ENCODE results near the gene SMPD3. TPM values are rescaled to one million over a fixed set of nuclear protein-coding genes. Genes with fewer than 3 reads are reported as not detected.

SMPD3 gene
- total and polyA plus RNA-seq, 4 donors: 12.7 to 44.7 (median 29.3) TPM

- no peak for DNase-seq (ENCODE audit: low read depth in 4 of 6, low spot score in 6 of 6)
- peaks cover 40% of the 10 kb centered on the region for H3K4me1 ChIP-seq (ENCODE audit: control insufficient read depth, insufficient read depth, low read length)
- H3K36me3 ChIP-seq (ENCODE audit: control insufficient read depth, insufficient read depth, low read length): peaks cover 96% of the 10 kb centered on the region
- no peak overlapping the region for H3K27ac ChIP-seq (ENCODE audit: low read depth, low read length)
- no peak overlapping the region for H3K4me3 ChIP-seq (ENCODE audit: low read depth, low read length)
- WGBS (ENCODE audit: insufficient coverage): 92% methylated on average over 2 of the region's 9 CpGs
- no peaks in the 10 kb centered on the region for H3K27me3 ChIP-seq (ENCODE audit: control insufficient read depth, insufficient read depth, low read length)
- H3K9me3 ChIP-seq (ENCODE audit: control insufficient read depth, insufficient read depth, low read length): no peaks in the 10 kb centered on the region
These were observed 90.8 kb downstream of the SMPD3 start for GRCh38 chr16:68357521-68357922.

- peaks cover 33% of the 10 kb centered on the region for H3K4me1 ChIP-seq (ENCODE audit: control insufficient read depth, insufficient read depth, low read length)
- H3K9me3 ChIP-seq (ENCODE audit: control insufficient read depth, insufficient read depth, low read length): no peaks in the 10 kb centered on the region
- no peaks in the 10 kb centered on the region for H3K27me3 ChIP-seq (ENCODE audit: control insufficient read depth, insufficient read depth, low read length)
- WGBS (ENCODE audit: insufficient coverage): 95% methylated on average over 5 of the region's 5 CpGs
- H3K36me3 ChIP-seq (ENCODE audit: control insufficient read depth, insufficient read depth, low read length): peaks cover 95% of the 10 kb centered on the region
- H3K27ac ChIP-seq (ENCODE audit: low read depth, low read length): no peak overlapping the region
- DNase-seq (ENCODE audit: low read depth in 4 of 6, low spot score in 6 of 6): no peak
- H3K4me3 ChIP-seq (ENCODE audit: low read depth, low read length): no peak overlapping the region
These were observed 91.4 kb downstream of the SMPD3 start for GRCh38 chr16:68356919-68357286.

DNA sequence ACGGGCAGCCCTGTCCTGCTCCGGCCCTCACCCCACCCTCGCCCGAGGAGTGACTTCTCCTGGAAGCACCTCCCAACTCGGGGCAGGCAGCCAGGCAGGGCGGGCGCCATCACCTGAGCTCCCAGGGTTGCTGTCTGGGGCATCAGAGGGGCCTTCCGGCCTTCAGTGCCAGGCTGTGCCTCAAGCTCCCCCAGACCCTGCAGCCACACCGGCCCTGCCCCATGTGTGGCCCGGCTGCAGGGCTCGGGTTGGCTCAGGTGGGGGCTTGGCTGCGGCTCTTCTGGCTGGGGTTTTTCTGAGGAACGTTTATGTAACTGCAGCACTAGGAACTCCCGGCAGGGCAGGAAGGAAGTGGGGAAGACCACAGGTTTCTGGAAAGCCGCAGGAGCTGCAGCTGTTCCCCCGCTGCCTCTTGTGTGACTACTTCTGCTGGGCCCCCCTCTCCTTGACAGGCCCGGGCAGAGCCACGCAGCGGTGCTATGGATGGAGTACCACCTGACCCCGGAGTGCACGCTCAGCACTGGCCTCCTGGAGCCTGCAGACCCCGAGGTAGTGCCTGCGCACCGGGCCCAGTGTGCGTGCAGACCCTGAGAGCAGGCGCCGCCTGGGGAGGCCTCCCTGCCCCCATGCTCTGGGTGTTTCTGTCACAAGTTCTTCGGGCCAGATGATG is 91.9 kb downstream of the SMPD3 start:
- H3K4me3 ChIP-seq (ENCODE audit: low read depth, low read length): no peak overlapping the region
- no peaks in the 10 kb centered on the region for H3K27me3 ChIP-seq (ENCODE audit: control insufficient read depth, insufficient read depth, low read length)
- no peak for DNase-seq (ENCODE audit: low read depth in 4 of 6, low spot score in 6 of 6)
- peaks cover 95% of the 10 kb centered on the region for H3K36me3 ChIP-seq (ENCODE audit: control insufficient read depth, insufficient read depth, low read length)
- WGBS (ENCODE audit: insufficient coverage): 84% methylated on average over 28 of the region's 28 CpGs
- H3K9me3 ChIP-seq (ENCODE audit: control insufficient read depth, insufficient read depth, low read length): no peaks in the 10 kb centered on the region
- peaks cover 28% of the 10 kb centered on the region for H3K4me1 ChIP-seq (ENCODE audit: control insufficient read depth, insufficient read depth, low read length)
- no peak overlapping the region for H3K27ac ChIP-seq (ENCODE audit: low read depth, low read length)

DNA sequence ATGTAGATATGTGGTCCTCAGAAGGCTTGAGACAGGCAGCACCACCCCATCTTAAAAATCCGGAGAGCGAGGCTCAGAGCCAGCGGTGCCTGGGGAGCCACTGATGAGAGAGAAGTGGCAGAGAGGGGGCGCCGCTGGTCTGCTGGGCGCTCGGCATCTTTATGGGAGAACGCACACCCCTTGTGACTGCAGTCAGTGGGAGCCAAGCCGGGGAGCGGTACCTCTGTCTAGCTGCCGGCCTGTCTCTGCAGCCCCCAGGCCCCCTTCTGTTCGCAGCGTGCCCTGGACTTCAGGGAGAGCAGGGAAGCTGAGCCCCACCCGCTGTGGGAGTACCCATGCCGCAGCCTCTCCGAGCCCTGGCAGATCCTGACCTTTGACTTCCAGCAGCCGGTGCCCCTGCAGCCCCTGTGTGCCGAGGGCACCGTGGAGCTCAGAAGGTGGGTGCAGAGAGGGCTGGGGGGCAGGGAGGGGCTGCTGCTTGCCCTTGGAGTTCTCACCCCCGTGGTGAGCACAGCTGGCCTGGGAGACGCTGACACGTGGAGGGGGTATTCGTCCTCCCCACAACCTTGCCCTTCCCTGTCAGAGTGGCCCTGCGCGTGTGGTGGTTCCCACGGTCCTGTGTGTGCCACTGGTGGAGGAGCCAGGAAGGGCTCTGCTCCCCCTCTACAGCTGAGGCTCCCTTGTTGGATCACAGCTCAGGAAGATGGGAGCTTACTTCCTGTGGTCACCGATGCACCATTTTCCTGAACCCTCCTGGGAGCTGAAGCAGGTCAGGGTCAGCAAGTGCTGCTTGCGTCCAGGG is 92.7 kb downstream of the SMPD3 start:
- Histone ChIP-seq H3K4me3 (ENCODE audit: low read depth, low read length) (no peak overlapping the region), H3K36me3 (ENCODE audit: control insufficient read depth, insufficient read depth, low read length) (peaks cover 91% of the 10 kb centered on the region), H3K4me1 (ENCODE audit: control insufficient read depth, insufficient read depth, low read length) (peaks cover 21% of the 10 kb centered on the region), H3K9me3 (ENCODE audit: control insufficient read depth, insufficient read depth, low read length) (no peaks in the 10 kb centered on the region), H3K27ac (ENCODE audit: low read depth, low read length) (no peak overlapping the region), H3K27me3 (ENCODE audit: control insufficient read depth, insufficient read depth, low read length) (no peaks in the 10 kb centered on the region)
- DNase-seq (ENCODE audit: low read depth in 4 of 6, low spot score in 6 of 6): no peak
- WGBS (ENCODE audit: insufficient coverage): 82% methylated on average over 22 of the region's 28 CpGs

DNA sequence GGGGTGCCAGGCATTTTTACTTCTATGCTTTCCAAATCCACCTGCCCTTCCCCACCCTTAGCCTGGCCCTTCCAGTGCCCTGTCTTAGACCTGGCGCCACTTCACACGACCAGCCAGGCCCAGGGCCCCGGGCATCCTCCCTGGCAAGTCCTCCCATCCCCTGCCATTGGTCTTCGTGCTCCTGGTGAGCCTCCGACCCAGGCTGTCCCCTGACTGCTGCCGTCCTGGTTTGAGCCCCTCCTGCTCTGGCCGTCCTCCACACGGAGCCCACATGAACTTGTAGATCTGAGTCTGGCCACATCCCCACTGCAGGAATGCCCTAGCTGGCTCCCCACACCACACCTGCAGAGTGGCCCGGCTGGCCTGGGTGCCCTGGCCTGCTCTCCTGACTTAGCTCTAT is 93.5 kb downstream of the SMPD3 start:
- peaks cover 84% of the 10 kb centered on the region for H3K36me3 ChIP-seq (ENCODE audit: control insufficient read depth, insufficient read depth, low read length)
- DNase-seq (ENCODE audit: low read depth in 4 of 6, low spot score in 6 of 6): no peak
- no peak overlapping the region for H3K4me3 ChIP-seq (ENCODE audit: low read depth, low read length)
- H3K9me3 ChIP-seq (ENCODE audit: control insufficient read depth, insufficient read depth, low read length): no peaks in the 10 kb centered on the region
- H3K27me3 ChIP-seq (ENCODE audit: control insufficient read depth, insufficient read depth, low read length): no peaks in the 10 kb centered on the region
- H3K27ac ChIP-seq (ENCODE audit: low read depth, low read length): no peak overlapping the region
- H3K4me1 ChIP-seq (ENCODE audit: control insufficient read depth, insufficient read depth, low read length): peaks cover 12% of the 10 kb centered on the region
- WGBS (ENCODE audit: insufficient coverage): 98% methylated on average over 9 of the region's 9 CpGs

DNA sequence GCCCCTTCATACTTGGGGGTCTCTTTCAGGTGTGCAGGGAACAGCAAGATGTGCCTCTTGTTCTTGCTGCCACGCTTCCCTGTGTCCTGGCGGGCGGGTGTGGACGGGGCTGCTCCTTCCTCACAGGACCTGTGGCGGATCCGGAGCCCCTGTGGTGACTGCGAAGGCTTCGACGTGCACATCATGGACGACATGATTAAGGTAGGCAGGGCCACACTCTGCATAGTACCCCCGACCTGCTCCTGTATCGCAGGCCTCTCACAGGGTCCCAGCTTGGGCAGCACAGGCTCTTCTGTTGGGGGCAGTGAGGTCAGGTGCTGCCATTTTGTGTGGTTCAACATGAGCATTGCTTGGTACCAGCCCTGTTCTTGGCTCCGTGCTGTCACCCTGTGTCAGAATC is 94.9 kb downstream of the SMPD3 start:
- peaks cover 85% of the 10 kb centered on the region for H3K36me3 ChIP-seq (ENCODE audit: control insufficient read depth, insufficient read depth, low read length)
- H3K27me3 ChIP-seq (ENCODE audit: control insufficient read depth, insufficient read depth, low read length): no peaks in the 10 kb centered on the region
- WGBS (ENCODE audit: insufficient coverage): 90% methylated on average over 12 of the region's 13 CpGs
- H3K27ac ChIP-seq (ENCODE audit: low read depth, low read length): no peak overlapping the region
- H3K9me3 ChIP-seq (ENCODE audit: control insufficient read depth, insufficient read depth, low read length): no peaks in the 10 kb centered on the region
- no peak for DNase-seq (ENCODE audit: low read depth in 4 of 6, low spot score in 6 of 6)
- peaks cover 13% of the 10 kb centered on the region for H3K4me1 ChIP-seq (ENCODE audit: control insufficient read depth, insufficient read depth, low read length)
- no peak overlapping the region for H3K4me3 ChIP-seq (ENCODE audit: low read depth, low read length)

- H3K4me1 ChIP-seq (ENCODE audit: control insufficient read depth, insufficient read depth, low read length): peaks cover 20% of the 10 kb centered on the region
- no peak for DNase-seq (ENCODE audit: low read depth in 4 of 6, low spot score in 6 of 6)
- peaks cover 82% of the 10 kb centered on the region for H3K36me3 ChIP-seq (ENCODE audit: control insufficient read depth, insufficient read depth, low read length)
- 89% methylated on average over 8 of the region's 11 CpGs for WGBS (ENCODE audit: insufficient coverage)
- H3K9me3 ChIP-seq (ENCODE audit: control insufficient read depth, insufficient read depth, low read length): no peaks in the 10 kb centered on the region
- no peaks in the 10 kb centered on the region for H3K27me3 ChIP-seq (ENCODE audit: control insufficient read depth, insufficient read depth, low read length)
- H3K27ac ChIP-seq (ENCODE audit: low read depth, low read length): no peak overlapping the region
- no peak overlapping the region for H3K4me3 ChIP-seq (ENCODE audit: low read depth, low read length)
These were observed 96.3 kb downstream of the SMPD3 start for GRCh38 chr16:68351991-68352431.

- Histone ChIP-seq H3K4me3 (ENCODE audit: low read depth, low read length) (no peak overlapping the region), H3K4me1 (ENCODE audit: control insufficient read depth, insufficient read depth, low read length) (peaks cover 20% of the 10 kb centered on the region), H3K36me3 (ENCODE audit: control insufficient read depth, insufficient read depth, low read length) (peaks cover 82% of the 10 kb centered on the region), H3K27ac (ENCODE audit: low read depth, low read length) (no peak overlapping the region), H3K9me3 (ENCODE audit: control insufficient read depth, insufficient read depth, low read length) (no peaks in the 10 kb centered on the region), H3K27me3 (ENCODE audit: control insufficient read depth, insufficient read depth, low read length) (no peaks in the 10 kb centered on the region)
- no peak for DNase-seq (ENCODE audit: low read depth in 4 of 6, low spot score in 6 of 6)
- 84% methylated on average over 11 of the region's 11 CpGs for WGBS (ENCODE audit: insufficient coverage)
These were observed 96.8 kb downstream of the SMPD3 start for GRCh38 chr16:68351463-68351862.

DNA sequence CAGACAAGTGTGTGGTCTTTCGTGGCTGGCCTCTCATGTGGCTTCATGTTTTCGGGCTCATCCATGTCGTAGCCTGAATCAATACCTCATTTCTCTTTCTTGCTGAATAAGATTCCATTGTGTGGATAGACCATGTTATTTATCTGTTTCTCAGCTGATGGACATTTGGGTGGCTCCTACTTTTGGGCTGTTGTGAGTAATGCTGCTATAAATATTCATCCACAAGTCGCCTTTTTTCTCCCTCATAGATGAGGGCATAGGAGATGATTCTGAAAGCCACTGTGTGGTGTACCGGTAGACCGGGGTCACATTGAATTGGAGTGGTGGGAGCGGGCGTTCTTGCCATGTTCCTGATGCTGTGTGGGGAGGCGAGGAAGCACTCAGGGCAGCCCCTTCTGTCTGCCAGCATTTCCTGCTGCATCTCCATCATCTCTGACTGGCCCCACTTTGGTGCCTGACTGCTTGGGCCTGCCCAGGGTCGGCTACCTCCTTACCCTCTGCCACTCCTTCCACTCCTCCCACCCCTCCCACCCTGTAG is 97.4 kb downstream of the SMPD3 start:
- Histone ChIP-seq H3K27ac (ENCODE audit: low read depth, low read length) (no peak overlapping the region), H3K9me3 (ENCODE audit: control insufficient read depth, insufficient read depth, low read length) (no peaks in the 10 kb centered on the region)
- 82% methylated on average over 6 of the region's 10 CpGs for WGBS (ENCODE audit: insufficient coverage)

More for the DNA sequence above, 97.4 kb downstream of the SMPD3 start:
- peaks cover 15% of the 10 kb centered on the region for H3K4me1 ChIP-seq (ENCODE audit: control insufficient read depth, insufficient read depth, low read length)
- DNase-seq (ENCODE audit: low read depth in 4 of 6, low spot score in 6 of 6): no peak
- no peaks in the 10 kb centered on the region for H3K27me3 ChIP-seq (ENCODE audit: control insufficient read depth, insufficient read depth, low read length)
- peaks cover 82% of the 10 kb centered on the region for H3K36me3 ChIP-seq (ENCODE audit: control insufficient read depth, insufficient read depth, low read length)
- H3K4me3 ChIP-seq (ENCODE audit: low read depth, low read length): no peak overlapping the region
